HS-5 (cell line): Measurements from ENCODE around the gene RPS27.
"Not testable (repeated sequence)": the region's sequence is repeated elsewhere in the genome, so short reads cannot be mapped to it uniquely, and the experiment has no call there.

ENCODE experiments used
- DNase-seq: peaks from one replicate; pipeline ENCODE4 v3.0.0-alpha.2; 2012; ENCODE audit warnings: low read depth

RPS27 gene

GRCh38 chr1:153985941-153986761 lies 4.4 kb upstream of the RPS27 start, which contains the start of gene RAB13:
Gene RAB13 (minus strand): TSS chr1:153986339. CDS start chr1:153986236, 103 bp downstream.
- DNase-seq, result peak; percentile 58

- DNase-seq, result no peak
These were observed 2.9 kb upstream of the RPS27 start for GRCh38 chr1:153987621-153988020.

GRCh38 chr1:153991151-153991630 lies 629 bp downstream of the RPS27 start:
- DNase-seq, result no peak

- DNase-seq, result no peak
These were observed 1.2 kb downstream of the RPS27 start for GRCh38 chr1:153991806-153992205.

GRCh38 chr1:153995202-153995601 lies 4.6 kb downstream of the RPS27 start:
- no peak for DNase-seq

- DNase-seq, result no peak
These were observed 5.1 kb downstream of the RPS27 start for GRCh38 chr1:153995640-153996039.

DNA sequence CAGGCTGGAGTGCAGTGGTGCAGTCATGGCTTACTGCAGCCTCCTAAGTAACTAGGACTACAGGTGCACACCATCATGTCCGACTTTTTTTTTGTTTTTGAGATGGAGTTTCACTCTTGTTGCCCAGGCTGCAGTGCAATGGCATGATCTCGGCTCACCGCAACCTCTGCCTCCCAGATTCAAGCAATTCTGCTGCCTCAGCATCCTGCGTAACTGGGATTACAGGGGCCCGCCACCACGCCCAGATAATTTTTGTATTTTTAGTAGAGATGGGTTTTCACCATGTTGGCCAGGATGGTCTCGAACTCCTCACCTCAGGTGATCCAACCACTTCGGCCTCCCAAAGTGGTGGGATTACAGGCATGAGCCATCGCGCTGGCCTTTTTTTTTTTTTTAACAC lies 6.3 kb downstream of the RPS27 start:
- DNase-seq, result not testable (repeated sequence)

GRCh38 chr1:154000420-154000819 lies 9.9 kb downstream of the RPS27 start:
- no peak for DNase-seq

- no peak for DNase-seq
These were observed 15.6 kb downstream of the RPS27 start for GRCh38 chr1:154006136-154006535.

DNA sequence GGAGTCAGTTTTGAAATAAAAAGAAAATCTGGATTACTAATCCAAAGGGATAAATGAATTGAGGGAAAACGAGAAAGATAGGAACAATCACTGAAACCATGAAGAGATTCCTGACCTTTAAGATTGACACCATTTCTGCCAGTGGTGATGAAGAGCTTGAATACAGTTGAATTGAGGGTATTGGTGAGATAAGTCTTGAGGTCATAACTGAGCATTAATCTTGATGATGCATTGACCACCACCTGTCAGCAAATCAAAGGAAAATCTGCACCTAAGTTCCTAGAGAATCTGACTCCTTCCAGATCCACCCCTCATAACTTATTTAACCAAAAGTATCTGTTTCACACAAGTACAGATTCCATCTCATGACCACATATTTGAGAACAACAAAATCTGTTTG lies 21.6 kb downstream of the RPS27 start:
- no peak for DNase-seq

DNA sequence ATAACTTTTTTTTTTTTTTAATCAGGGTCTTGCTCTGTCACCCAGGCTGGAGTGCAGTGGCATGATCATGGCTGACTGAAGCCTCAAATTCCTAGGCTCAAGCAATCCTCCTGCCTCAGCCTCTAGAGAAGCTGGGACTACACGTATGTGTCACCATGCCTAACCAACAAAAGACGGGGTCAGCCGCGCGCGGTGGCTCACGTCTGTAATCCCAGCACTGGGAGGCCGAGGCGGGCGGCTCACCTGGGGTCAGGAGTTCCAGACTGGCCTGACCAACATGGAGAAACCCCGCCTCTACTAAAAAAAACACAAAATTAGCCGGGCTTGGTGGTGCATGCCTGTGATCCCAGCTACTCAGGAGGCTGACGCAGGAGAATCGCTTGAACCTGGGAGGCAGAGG lies 22.0 kb downstream of the RPS27 start:
- not testable (repeated sequence) for DNase-seq

DNA sequence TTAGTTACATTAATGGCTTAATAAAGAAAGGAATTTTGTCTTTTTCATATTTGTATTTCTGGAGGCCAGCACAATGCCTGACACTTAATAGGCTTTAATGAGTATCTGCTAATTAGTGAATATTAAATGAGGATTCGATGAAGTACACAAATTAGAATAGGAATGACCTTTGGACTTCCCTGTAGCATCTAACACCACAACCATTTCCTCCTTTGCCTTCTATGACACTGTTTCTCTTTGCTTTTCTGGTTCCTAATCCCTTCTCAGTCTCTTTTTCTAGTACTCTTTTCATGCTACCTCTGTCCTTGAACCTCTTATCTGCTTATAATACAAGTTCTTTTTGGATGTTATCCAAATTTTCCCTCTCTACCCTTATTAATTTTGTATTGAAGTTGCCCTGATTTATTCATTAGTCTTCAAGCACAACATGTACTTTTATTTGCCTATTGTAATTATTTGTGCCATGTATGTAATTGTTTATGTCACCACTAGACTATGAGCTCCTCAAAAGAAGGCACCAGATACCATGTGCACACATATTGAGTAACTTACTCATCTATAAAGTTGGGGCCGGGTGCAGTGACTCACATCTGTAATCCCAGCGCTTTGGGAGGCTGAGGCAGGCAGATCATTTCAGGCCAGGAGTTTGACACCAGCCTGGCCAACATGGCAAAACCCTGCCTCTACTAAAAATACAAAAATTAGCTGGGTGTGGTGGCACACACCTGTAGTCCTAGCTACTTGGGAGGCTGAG lies 23.8 kb downstream of the RPS27 start:
- DNase-seq, result peak; percentile 36

DNA sequence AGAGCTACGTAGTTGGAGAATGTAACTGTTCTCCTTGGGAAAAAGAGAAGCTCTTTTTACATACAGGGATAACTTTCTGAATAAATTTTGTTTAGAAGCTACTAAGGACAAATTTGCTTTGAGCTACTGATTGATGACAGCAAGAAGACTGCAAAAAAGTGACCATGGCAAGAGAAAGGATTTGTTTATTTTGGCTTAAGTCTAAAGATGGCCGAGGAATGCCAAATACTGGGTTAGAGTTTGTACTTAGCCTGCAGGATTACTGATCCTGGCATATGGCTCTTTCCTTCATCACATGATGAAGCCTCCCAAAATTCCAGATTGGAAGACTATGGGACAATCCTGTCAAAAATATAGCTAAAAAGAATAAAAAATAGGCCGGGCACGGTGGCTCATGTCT lies 28.7 kb downstream of the RPS27 start:
- DNase-seq, result no peak

DNA sequence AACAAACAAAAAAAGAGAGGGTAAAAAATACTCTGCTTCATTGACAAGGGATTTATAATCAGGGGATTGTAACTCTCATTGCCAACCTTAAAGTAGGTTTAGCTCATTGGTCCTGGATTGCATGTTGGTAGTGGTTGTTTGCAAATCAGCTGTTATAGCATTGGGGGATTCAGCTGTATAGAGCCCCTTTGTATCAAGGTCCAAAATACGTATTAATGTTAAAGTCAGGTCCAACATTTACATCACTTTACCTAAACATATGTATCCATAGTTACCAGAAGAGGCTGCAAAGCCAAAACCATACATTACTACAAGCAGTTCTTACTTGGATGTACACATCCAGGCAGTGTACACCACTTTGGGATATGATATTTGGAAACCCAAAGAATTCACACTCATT lies 29.4 kb downstream of the RPS27 start:
- DNase-seq, result no peak

DNA sequence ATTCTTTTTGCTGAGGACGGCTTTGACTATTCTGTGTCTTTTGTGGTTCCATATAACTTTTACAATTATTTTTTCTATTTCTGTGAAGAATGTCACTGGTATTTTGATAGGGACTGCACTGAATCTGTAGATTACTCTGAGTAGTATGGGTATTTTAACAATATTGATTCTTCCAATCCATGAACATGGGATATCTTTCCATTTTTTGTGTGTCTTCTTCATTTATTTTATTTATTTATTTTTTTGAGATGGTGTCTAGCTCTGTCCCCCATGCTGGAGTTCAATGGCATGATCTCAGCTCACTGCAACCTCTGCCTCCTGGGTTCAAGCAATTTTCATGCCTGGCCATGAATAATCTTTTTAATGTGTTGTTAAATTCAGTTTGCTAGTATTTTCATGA lies 43.1 kb downstream of the RPS27 start:
- not testable (repeated sequence) for DNase-seq
